ENCODE results near the gene CLIC5.

The CLIC5 gene

GRCh38 chr6:45881705-45882467, 133.8 kb downstream of the CLIC5 start:
- DNase-seq, result no peak

DNA sequence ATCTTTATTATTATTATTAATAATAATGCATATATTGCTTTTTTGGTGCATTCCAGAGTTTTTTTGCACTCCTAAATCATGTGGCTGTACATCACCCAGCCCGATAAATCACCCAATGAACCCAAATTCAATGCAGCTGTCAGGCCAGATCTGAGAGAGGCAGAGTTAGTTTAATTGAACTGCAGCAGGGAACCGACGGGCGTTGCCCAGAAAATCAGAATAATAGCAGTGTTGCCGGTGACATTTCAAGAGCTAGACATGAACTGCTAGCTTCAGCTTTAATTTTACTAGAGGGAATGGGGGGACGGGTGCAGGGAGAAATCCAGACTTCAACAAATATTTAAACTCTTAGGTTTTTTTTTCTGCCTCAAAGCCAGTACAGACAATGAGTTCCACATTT, 135.0 kb downstream of the CLIC5 start:
- DNase-seq, result no peak

- DNase-seq, result no peak
Measured at GRCh38 chr6:45880159-45880558, 135.5 kb downstream of the CLIC5 start.

DNA sequence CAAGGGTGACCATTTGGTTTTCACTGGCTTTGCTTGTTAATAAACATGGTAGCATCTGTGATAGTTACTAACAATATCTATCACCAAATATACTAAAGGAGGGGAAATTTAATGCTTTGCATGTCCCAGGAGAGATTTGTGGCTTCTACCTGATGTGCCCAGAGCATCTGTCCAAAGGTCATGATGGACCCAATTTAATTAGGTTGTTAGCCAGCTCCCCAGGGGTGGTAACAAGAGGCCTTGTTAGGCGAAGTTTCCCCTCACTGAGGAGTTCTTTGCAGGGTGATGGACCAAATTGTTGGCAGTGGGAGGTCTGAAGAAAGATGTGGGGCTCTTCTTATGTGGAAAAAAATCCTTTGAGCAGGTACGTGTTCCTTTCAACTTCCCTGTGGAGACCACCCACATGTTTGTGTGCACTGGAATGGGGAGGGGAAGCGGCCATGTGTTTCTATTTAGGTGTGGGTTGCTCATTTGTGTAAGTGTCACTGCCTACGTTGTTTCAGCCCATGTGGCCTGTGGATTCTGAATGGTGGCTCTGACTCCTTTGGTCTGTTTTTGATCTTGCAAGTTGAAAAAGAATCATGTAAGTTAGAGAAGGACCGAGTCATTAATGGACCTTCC, 137.6 kb downstream of the CLIC5 start:
- DNase-seq, result no peak

- DNase-seq, result no peak
Measured at GRCh38 chr6:45872827-45873365, 142.8 kb downstream of the CLIC5 start.

- no peak for DNase-seq
Measured at GRCh38 chr6:45870531-45870930, 145.1 kb downstream of the CLIC5 start.

GRCh38 chr6:45864651-45865050, 151.0 kb downstream of the CLIC5 start:
- DNase-seq, result no peak

GRCh38 chr6:45858691-45859090, 157.0 kb downstream of the CLIC5 start:
- no peak for DNase-seq

DNA sequence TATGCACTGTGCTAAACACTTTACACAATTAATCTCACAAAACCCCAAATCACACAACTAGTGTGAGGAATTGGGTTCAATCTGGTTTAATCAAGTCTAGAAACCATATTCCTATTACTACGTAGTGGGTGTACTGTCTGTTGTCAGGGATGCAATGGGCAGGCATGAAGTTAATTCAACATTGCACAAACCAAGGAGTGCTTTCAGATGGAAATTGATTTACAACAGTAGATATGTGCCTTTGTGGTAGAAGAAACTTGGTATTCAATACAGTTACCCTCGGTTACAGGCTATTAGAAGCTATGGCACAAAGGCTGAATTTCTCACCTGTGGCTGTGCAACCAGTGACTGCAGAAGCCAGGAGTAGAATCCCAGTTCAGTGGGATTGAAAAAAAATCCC, 157.8 kb downstream of the CLIC5 start:
- no peak for DNase-seq

DNA sequence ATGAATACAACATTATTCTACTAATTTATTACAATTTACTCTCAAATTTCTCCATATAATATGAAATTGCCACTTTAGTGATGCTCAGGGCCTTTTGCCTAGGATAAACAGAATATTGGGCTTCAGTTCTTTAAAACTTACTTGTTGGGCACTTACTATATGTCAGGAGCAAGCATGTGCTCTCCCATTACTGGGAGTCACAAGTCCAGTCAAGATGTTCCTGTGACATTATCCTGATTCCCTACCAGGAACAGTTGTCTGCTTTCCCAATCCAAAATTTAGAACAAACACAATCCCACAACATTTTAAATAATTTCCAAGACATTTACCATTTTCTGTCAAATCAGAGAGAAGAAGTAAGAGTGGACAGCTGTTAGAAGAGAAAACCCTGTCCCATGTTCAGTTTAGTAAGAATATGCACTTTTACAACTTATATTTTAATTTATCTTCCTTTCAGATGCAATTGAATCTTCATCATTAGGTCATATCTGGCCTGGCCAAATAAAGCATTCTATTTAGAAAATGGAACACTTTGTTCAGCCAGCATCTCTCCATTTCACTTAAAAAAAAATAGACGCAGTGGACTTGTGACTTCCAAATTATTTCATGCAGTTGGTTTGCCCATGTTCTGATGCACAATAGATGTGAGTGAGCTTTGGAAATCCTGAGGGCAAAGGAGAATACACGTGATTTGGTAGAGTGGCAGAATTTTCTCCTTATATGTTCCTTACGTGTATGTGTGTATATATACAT, 159.8 kb downstream of the CLIC5 start:
- no peak for DNase-seq

DNA sequence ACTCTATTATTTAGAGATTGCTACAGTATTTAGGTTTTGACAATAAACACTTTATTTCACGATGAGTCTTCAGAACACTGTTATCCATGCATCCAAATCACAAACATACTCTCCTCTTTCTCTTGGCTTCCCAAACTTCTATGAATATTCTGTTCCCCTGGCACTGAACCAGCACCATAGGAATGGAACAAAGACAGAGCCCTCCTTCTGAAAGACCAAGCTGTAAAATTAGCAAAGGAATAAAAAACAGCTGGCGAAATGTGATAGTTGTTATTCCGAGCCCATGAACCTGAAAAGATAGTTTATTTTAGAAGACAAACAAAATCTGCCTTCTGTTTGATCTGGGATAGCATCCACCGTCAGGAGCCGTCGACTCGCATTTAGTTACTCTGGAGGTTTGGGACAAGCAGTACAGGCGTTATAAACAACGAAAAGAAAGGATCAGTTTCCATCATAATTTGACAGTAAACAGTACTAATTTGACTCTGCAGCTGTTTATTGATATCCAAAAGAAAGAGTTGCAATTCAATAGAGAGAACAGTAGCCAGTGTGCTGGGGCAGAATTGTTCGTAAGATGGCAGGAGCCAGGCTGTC, 161.4 kb downstream of the CLIC5 start:
- no peak for DNase-seq

DNA sequence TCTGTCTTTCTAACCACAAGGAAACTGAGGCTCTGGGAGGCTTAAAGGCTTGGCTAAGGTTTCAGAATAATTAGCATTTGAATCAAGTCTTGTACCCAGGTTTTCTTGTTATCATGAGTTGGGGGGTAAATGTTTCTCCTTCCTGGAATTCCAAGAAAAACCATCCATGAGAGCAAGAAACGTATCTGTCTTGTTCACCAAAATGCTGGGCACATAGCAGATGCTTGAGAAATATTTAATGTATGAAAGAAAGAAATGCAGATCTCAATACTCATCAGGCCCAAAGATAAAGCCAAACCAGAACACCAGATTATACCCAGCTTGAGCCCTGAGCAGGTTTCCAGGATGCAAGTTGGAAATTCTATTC, 164.6 kb downstream of the CLIC5 start:
- no peak for DNase-seq

DNA sequence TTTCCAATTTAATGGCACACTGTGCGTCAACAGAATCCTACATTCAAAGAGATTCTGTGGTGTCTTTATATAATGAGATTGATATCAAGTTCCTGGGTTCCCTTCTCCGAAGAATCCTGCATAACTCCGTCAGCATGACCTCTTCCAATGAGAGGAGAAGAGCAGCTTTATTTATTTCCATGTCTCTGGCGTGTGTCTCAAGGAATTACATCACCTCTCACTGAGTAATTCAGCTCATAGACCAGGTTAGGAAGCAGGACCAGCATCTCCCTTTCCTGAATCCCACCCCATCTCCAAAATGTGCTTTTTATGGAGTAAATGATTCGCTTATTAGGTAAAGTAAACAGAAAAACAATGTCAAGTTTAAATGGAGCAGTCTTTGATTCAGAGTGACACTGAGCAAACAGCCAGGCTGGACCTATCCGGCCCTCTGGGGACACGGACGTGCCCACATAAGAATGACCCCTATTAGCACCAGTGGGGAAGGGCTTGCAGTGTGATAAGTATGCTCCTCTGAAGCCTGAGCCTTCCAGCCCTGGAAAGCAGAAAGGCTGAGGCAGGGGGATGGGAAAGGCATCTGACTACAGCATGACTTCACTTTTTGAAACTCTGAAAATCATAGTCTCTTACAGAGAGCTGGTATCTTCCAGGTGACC, 165.2 kb downstream of the CLIC5 start:
- DNase-seq, result no peak

DNA sequence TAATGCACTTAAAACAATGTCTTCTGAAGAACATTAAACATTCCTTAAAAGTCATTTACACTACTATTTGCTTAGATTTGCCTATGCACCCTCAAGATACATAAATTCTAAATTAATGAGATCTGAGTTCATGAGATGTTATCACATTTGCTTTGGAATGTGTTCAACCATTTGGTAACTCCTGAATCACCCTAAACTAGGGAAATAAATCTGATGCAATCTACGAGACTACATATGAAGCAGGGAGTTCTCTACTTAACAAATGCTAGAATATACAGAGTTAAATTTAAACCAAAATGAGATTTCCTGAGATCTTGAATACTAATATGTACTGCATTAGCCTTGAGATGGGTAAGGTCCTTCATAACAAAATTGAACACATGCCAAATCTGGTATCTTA, 170.1 kb downstream of the CLIC5 start:
- no peak for DNase-seq

DNA sequence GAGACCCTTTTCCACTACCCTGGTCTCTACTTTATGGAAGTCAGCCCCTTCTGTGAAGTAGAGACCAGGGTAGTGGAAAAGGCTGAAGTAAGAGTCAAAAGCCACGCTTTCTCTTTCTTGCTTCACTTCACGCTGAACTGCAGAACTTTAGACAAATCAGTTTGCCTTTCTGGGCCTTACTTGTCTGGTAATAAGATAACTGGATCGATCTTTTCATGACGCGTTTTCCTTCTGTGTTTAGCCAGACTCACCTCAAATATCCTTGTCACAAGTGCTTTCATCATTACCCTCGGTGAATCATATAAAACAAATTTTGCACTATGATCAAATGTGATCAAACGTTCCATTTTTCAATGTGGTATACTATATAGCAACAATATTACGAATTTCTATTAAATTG, 170.7 kb downstream of the CLIC5 start:
- no peak for DNase-seq

GRCh38 chr6:45843848-45844521, 171.7 kb downstream of the CLIC5 start:
- no peak for DNase-seq

- no peak for DNase-seq
Measured at GRCh38 chr6:45841062-45841461, 174.6 kb downstream of the CLIC5 start.

DNA sequence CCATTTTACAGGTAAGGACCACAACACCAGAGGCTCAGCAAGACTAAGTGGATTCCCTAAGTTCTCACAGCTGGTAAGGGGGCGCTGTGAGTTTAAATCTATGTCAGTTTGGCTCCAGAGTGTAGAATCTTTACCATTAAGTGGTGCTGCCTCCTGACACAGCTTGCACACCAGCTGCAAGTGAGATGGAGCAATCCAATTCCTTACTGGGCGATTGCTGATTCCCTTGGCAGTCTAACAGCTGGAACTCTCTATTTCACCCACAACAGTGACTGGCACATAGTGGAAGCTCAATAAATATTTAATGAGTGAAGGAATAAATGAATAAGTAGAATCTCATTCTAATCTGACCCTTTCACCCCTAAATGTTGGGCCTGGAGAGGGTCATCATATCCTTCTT, 176.7 kb downstream of the CLIC5 start:
- DNase-seq, result no peak

GRCh38 chr6:45838451-45838850, 177.2 kb downstream of the CLIC5 start:
- no peak for DNase-seq

GRCh38 chr6:45837541-45838200, 178.0 kb downstream of the CLIC5 start:
- DNase-seq, result no peak

DNA sequence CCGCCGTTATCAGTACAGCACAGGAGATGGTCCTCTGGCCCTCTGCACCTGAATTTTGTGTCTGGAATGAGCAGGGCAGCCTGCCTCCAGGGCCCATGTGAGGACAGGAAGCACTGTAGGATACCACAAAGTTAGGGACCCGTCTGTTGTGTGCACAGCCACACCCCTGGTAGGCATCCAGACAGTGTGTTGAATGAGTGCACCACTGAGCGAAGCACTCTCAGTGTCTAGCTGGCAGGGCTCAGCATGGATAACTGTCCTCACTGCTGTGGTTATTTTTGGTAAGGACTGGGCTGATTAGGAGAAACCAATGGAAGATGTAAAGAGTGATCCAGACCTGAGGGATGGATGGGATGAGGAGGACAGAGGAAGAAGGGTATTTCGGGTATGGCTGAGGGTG, 178.7 kb downstream of the CLIC5 start:
- DNase-seq, result no peak

DNA sequence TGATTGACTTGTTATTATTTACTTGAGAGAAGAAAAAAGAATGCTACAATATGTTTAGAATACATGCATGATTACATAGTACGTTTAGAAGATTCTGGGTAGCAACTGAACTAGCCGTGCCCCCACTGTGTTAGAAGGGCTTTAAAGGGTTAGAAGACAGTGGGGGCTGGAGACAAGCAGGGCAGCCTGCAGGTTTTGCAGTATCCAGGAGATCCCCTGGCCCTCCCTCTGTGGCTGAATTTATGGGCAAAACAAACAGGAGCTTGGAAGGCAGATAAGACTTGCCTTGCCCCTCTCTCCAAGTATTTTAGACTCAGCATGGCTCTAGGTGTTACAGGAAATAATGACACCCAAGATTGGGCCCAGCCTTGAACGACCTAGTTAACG, 179.2 kb downstream of the CLIC5 start:
- no peak for DNase-seq
